ENCODE data around the gene TNRC18. TPM values are rescaled to one million over a fixed set of nuclear protein-coding genes. Genes with fewer than 3 reads are reported as not detected.

Gene TNRC18
- total and polyA plus RNA-seq, 2 experiments from 2014 or later, result 18.1 to 52.8 TPM

DNA sequence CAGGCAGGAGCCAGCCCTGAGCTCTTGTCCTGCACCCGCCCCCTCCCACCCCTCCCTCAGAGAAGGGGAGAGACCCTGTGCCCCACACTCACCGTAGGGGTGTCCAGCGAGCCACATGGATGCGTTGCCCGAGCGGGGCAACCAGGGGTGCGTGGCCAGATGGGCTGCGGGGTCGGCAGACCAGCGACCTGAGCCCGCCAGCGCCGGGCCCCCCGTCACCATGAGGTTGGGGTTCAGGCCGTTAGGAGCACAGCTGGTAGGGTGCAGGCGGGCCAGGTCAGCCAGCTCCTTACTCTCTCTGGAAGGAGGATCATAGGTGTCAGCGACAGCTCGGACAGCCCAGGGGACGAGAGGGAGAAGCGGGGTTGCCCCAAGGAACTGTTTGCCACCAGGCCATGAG is 46.4 kb downstream of the TNRC18 start:
- 95% methylated on average over 14 of the region's 20 CpGs for WGBS (ENCODE audit: low lambda C conversion rate, missing lambda C conversion rate)
- peaks cover 7% of the 10 kb centered on the region for H3K4me1 ChIP-seq (ENCODE audit: insufficient read depth)
- H3K4me2 ChIP-seq, result no peak overlapping the region
- TF ChIP-seq EZH2 (IDR thresholded peaks at IDR 0.05; ENCODE audit: borderline replicate concordance), result no peak
- TF ChIP-seq, protein P1, sequence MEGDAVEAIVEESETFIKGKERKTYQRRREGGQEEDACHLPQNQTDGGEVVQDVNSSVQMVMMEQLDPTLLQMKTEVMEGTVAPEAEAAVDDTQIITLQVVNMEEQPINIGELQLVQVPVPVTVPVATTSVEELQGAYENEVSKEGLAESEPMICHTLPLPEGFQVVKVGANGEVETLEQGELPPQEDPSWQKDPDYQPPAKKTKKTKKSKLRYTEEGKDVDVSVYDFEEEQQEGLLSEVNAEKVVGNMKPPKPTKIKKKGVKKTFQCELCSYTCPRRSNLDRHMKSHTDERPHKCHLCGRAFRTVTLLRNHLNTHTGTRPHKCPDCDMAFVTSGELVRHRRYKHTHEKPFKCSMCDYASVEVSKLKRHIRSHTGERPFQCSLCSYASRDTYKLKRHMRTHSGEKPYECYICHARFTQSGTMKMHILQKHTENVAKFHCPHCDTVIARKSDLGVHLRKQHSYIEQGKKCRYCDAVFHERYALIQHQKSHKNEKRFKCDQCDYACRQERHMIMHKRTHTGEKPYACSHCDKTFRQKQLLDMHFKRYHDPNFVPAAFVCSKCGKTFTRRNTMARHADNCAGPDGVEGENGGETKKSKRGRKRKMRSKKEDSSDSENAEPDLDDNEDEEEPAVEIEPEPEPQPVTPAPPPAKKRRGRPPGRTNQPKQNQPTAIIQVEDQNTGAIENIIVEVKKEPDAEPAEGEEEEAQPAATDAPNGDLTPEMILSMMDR (IDR thresholded peaks at IDR 0.05; ENCODE audit: poor library complexity), result no peak
- TF ChIP-seq EZH2phosphoT487 (IDR thresholded peaks at IDR 0.05; ENCODE audit: low read depth, severe bottlenecking, unreplicated experiment), result no peak
- no peak for DNase-seq (ENCODE audit: low spot score)
- no peaks in the 10 kb centered on the region for H3K36me3 ChIP-seq (replicated peaks; ENCODE audit: insufficient read depth, low read depth)
- no peaks in the 10 kb centered on the region for H3K27me3 ChIP-seq
- no peaks in the 10 kb centered on the region for H3K9me3 ChIP-seq (ENCODE audit: low read depth)
- H3K27ac ChIP-seq, result no peak overlapping the region
- H3K79me2 ChIP-seq, result peaks cover 95% of the 10 kb centered on the region
- no peak overlapping the region for H2AFZ ChIP-seq
- peaks cover 80% of the 10 kb centered on the region for H4K20me1 ChIP-seq (ENCODE audit: insufficient read depth, poor library complexity, severe bottlenecking)
- H3K4me3 ChIP-seq, result no peak overlapping the region
- no peaks in the 10 kb centered on the region for H3K9me2 ChIP-seq (replicated peaks; ENCODE audit: insufficient read depth)

GRCh38 chr7:5375925-5376324 is 47.7 kb downstream of the TNRC18 start:
- Histone ChIP-seq H3K9me2 (replicated peaks; ENCODE audit: insufficient read depth) (no peaks in the 10 kb centered on the region), H3K4me2 (no peak overlapping the region), H3K27ac (no peak overlapping the region), H4K20me1 (ENCODE audit: insufficient read depth, poor library complexity, severe bottlenecking) (peaks cover 74% of the 10 kb centered on the region), H3K9me3 (ENCODE audit: low read depth) (no peaks in the 10 kb centered on the region), H3K79me2 (peaks cover 92% of the 10 kb centered on the region), H3K4me3 (no peak overlapping the region), H3K36me3 (replicated peaks; ENCODE audit: insufficient read depth, low read depth) (no peaks in the 10 kb centered on the region), H3K4me1 (ENCODE audit: insufficient read depth) (no peaks in the 10 kb centered on the region), H3K27me3 (no peaks in the 10 kb centered on the region), H2AFZ (no peak overlapping the region)
- no peak for DNase-seq (ENCODE audit: low spot score)
- TF ChIP-seq, protein P1 (IDR thresholded peaks at IDR 0.05; ENCODE audit: poor library complexity), result no peak
- TF ChIP-seq EZH2 (IDR thresholded peaks at IDR 0.05; ENCODE audit: borderline replicate concordance) (no peak), EZH2phosphoT487 (IDR thresholded peaks at IDR 0.05; ENCODE audit: low read depth, severe bottlenecking, unreplicated experiment) (no peak)
- WGBS (ENCODE audit: low lambda C conversion rate, missing lambda C conversion rate), result 94% methylated on average over 20 of the region's 20 CpGs

GRCh38 chr7:5374464-5374863 is 49.2 kb downstream of the TNRC18 start:
- no peak overlapping the region for H3K4me2 ChIP-seq
- H3K27ac ChIP-seq, result no peak overlapping the region
- DNase-seq (ENCODE audit: low spot score), result no peak
- no peaks in the 10 kb centered on the region for H3K4me1 ChIP-seq (ENCODE audit: insufficient read depth)
- H3K9me2 ChIP-seq (replicated peaks; ENCODE audit: insufficient read depth), result no peaks in the 10 kb centered on the region
- H3K79me2 ChIP-seq, result peaks cover 92% of the 10 kb centered on the region
- H3K36me3 ChIP-seq (replicated peaks; ENCODE audit: insufficient read depth, low read depth), result no peaks in the 10 kb centered on the region
- H3K27me3 ChIP-seq, result no peaks in the 10 kb centered on the region
- no peak for TF ChIP-seq EZH2phosphoT487 (IDR thresholded peaks at IDR 0.05; ENCODE audit: low read depth, severe bottlenecking, unreplicated experiment)
- TF ChIP-seq, protein P1 (IDR thresholded peaks at IDR 0.05; ENCODE audit: poor library complexity), result no peak
- no peak for TF ChIP-seq EZH2 (IDR thresholded peaks at IDR 0.05; ENCODE audit: borderline replicate concordance)
- peaks cover 74% of the 10 kb centered on the region for H4K20me1 ChIP-seq (ENCODE audit: insufficient read depth, poor library complexity, severe bottlenecking)
- WGBS (ENCODE audit: low lambda C conversion rate, missing lambda C conversion rate), result 98% methylated on average over 18 of the region's 19 CpGs
- no peak overlapping the region for H2AFZ ChIP-seq
- no peak overlapping the region for H3K4me3 ChIP-seq
- H3K9me3 ChIP-seq (ENCODE audit: low read depth), result no peaks in the 10 kb centered on the region

DNA sequence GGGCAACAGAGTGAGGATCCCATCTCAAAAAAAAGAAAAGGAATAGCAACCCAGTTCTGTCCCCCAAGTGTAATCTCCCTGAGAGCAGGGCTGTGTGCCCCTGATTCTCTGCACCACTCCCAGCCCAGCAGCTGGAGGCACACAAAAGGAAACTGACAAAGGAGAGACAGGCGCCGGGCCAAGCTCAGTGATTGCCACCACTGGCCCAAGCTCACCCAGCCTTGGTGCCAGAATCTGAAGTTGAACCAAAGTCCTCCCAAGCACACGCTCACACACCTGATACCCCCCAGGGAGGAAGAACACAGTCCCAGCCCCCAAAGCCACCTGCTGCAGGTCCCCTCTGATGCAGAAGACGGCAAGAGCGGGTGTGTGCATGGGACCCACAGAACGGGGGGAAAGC is 50.3 kb downstream of the TNRC18 start:
- H3K4me1 ChIP-seq (ENCODE audit: insufficient read depth), result no peaks in the 10 kb centered on the region
- H4K20me1 ChIP-seq (ENCODE audit: insufficient read depth, poor library complexity, severe bottlenecking), result peaks cover 74% of the 10 kb centered on the region
- 99% methylated on average over 6 of the region's 6 CpGs for WGBS (ENCODE audit: low lambda C conversion rate, missing lambda C conversion rate)
- no peak overlapping the region for H2AFZ ChIP-seq
- no peak overlapping the region for H3K27ac ChIP-seq
- no peaks in the 10 kb centered on the region for H3K9me2 ChIP-seq (replicated peaks; ENCODE audit: insufficient read depth)
- H3K9me3 ChIP-seq (ENCODE audit: low read depth), result no peaks in the 10 kb centered on the region
- DNase-seq (ENCODE audit: low spot score), result no peak
- no peaks in the 10 kb centered on the region for H3K27me3 ChIP-seq
- no peak overlapping the region for H3K4me3 ChIP-seq
- H3K79me2 ChIP-seq, result peaks cover 92% of the 10 kb centered on the region
- TF ChIP-seq EZH2 (IDR thresholded peaks at IDR 0.05; ENCODE audit: borderline replicate concordance) (no peak), EZH2phosphoT487 (IDR thresholded peaks at IDR 0.05; ENCODE audit: low read depth, severe bottlenecking, unreplicated experiment) (no peak)
- TF ChIP-seq, protein P1 (IDR thresholded peaks at IDR 0.05; ENCODE audit: poor library complexity), result no peak
- no peaks in the 10 kb centered on the region for H3K36me3 ChIP-seq (replicated peaks; ENCODE audit: insufficient read depth, low read depth)
- no peak overlapping the region for H3K4me2 ChIP-seq
